Osteocyte (in vitro differentiated cells): ENCODE results near the gene PER3. TPM values are rescaled to one million over a fixed set of nuclear protein-coding genes. Genes with fewer than 3 reads are reported as not detected.

Experiments used
- DNase-seq: peaks from one replicate; pipeline ENCODE4 v3.0.0; 2021; ENCODE audit warnings: mixed read lengths; ENCODE audit not compliant: unreplicated experiment; ENCODE audit errors: extremely low spot score
- H3K27ac Mint-ChIP-seq: one replicate; pipeline ENCODE4 v1.8.0; 2021; ENCODE audit warnings: mild to moderate bottlenecking, mixed read lengths; ENCODE audit not compliant: unreplicated experiment
- H3K27me3 Mint-ChIP-seq: one replicate; pipeline ENCODE4 v1.8.0; 2021; ENCODE audit warnings: mixed read lengths; ENCODE audit not compliant: unreplicated experiment
- H3K36me3 Mint-ChIP-seq: one replicate; pipeline ENCODE4 v1.8.0; 2021; ENCODE audit warnings: mixed read lengths; ENCODE audit not compliant: unreplicated experiment
- H3K4me1 Mint-ChIP-seq: one replicate; pipeline ENCODE4 v1.8.0; 2021; ENCODE audit warnings: mixed read lengths; ENCODE audit not compliant: unreplicated experiment
- H3K4me3 Mint-ChIP-seq: one replicate; pipeline ENCODE4 v1.8.0; 2021; ENCODE audit warnings: mild to moderate bottlenecking, moderate library complexity, mixed read lengths; ENCODE audit not compliant: unreplicated experiment
- H3K9me3 Mint-ChIP-seq: one replicate; pipeline ENCODE4 v1.8.0; 2021; ENCODE audit warnings: mixed read lengths; ENCODE audit not compliant: unreplicated experiment
- CTCF ChIP-seq: fragments of 200-600 bp; sonication (generic); IDR thresholded peaks from 2 replicates; pipeline ENCODE4 v1.5.0; 2021; ENCODE audit warnings: antibody characterized with exemption, mild to moderate bottlenecking, moderate library complexity
- total RNA-seq: library from RNA; stranded (reverse); gene quantifications from 2 replicates; pipeline ENCODE4 v1.2.1, GENCODE V29; 2021

The PER3 gene
- total RNA-seq, 1 donor from 2014 or later, result 8.8 TPM

- no peak overlapping the region for H3K4me3 Mint-ChIP-seq
- peaks cover 12% of the 10 kb centered on the region for H3K9me3 Mint-ChIP-seq
- no peak for TF ChIP-seq CTCF
- H3K27ac Mint-ChIP-seq, result no peak overlapping the region
- H3K4me1 Mint-ChIP-seq, result no peaks in the 10 kb centered on the region
- no peaks in the 10 kb centered on the region for H3K36me3 Mint-ChIP-seq
- DNase-seq, result peak; percentile 78
- peaks cover 19% of the 10 kb centered on the region for H3K27me3 Mint-ChIP-seq
Measured at GRCh38 chr1:7873801-7874795, 90.0 kb downstream of the PER3 start.

- Mint-ChIP-seq H3K36me3 (no peaks in the 10 kb centered on the region), H3K9me3 (peaks cover 9% of the 10 kb centered on the region), H3K27ac (no peak overlapping the region), H3K4me3 (no peak overlapping the region), H3K27me3 (peaks cover 19% of the 10 kb centered on the region), H3K4me1 (no peaks in the 10 kb centered on the region)
- DNase-seq, result no peak
- TF ChIP-seq CTCF, result no peak
Measured at GRCh38 chr1:7878027-7878426, 93.9 kb downstream of the PER3 start.

GRCh38 chr1:7879228-7879627, 95.1 kb downstream of the PER3 start:
- no peaks in the 10 kb centered on the region for H3K4me1 Mint-ChIP-seq
- peaks cover 14% of the 10 kb centered on the region for H3K27me3 Mint-ChIP-seq
- no peak overlapping the region for H3K27ac Mint-ChIP-seq
- H3K4me3 Mint-ChIP-seq, result no peak overlapping the region
- TF ChIP-seq CTCF, result no peak
- H3K9me3 Mint-ChIP-seq, result peaks cover 9% of the 10 kb centered on the region
- no peaks in the 10 kb centered on the region for H3K36me3 Mint-ChIP-seq
- no peak for DNase-seq

GRCh38 chr1:7884757-7885156, 100.7 kb downstream of the PER3 start:
- no peaks in the 10 kb centered on the region for H3K4me1 Mint-ChIP-seq
- H3K4me3 Mint-ChIP-seq, result no peak overlapping the region
- peaks cover 20% of the 10 kb centered on the region for H3K27me3 Mint-ChIP-seq
- TF ChIP-seq CTCF, result no peak
- H3K36me3 Mint-ChIP-seq, result no peaks in the 10 kb centered on the region
- H3K27ac Mint-ChIP-seq, result no peak overlapping the region
- DNase-seq, result no peak
- no peaks in the 10 kb centered on the region for H3K9me3 Mint-ChIP-seq
